Measurements from ENCODE around the gene TMEM214.

TMEM214 gene

GRCh38 chr2:27032495-27033252 is at the start of gene TMEM214:
Gene TMEM214 (plus strand): TSS chr2:27032965. CDS start chr2:27033016, 51 bp downstream.
- peak; percentile 94 for DNase-seq (ENCODE audit: low spot score)

- no peak for DNase-seq (ENCODE audit: low spot score)
These were observed 49.0 kb upstream of the TMEM214 start for GRCh38 chr2:26983746-26984145.

GRCh38 chr2:26985807-26986206 is 47.0 kb upstream of the TMEM214 start:
- DNase-seq (ENCODE audit: low spot score): no peak

- DNase-seq (ENCODE audit: low spot score): no peak
These were observed 46.2 kb upstream of the TMEM214 start for GRCh38 chr2:26986576-26986975.

- DNase-seq (ENCODE audit: low spot score): no peak
These were observed 44.5 kb upstream of the TMEM214 start for GRCh38 chr2:26988058-26988860.

GRCh38 chr2:26989156-26989555 is 43.6 kb upstream of the TMEM214 start:
- DNase-seq (ENCODE audit: low spot score): no peak

- DNase-seq (ENCODE audit: low spot score): peak; percentile 31
These were observed 41.0 kb upstream of the TMEM214 start for GRCh38 chr2:26991717-26992116.

GRCh38 chr2:26993768-26994167 is 39.0 kb upstream of the TMEM214 start:
- DNase-seq (ENCODE audit: low spot score): no peak

- DNase-seq (ENCODE audit: low spot score): no peak
These were observed 37.8 kb upstream of the TMEM214 start for GRCh38 chr2:26994983-26995382.

- DNase-seq (ENCODE audit: low spot score): no peak
These were observed 35.4 kb upstream of the TMEM214 start for GRCh38 chr2:26997394-26997793.

- DNase-seq (ENCODE audit: low spot score): no peak
These were observed 34.4 kb upstream of the TMEM214 start for GRCh38 chr2:26998323-26998722.

- no peak for DNase-seq (ENCODE audit: low spot score)
These were observed 32.5 kb upstream of the TMEM214 start for GRCh38 chr2:27000228-27000627.

GRCh38 chr2:27000995-27001394 is 31.8 kb upstream of the TMEM214 start:
- no peak for DNase-seq (ENCODE audit: low spot score)

- no peak for DNase-seq (ENCODE audit: low spot score)
These were observed 30.8 kb upstream of the TMEM214 start for GRCh38 chr2:27001950-27002349.

GRCh38 chr2:27003007-27003406 is 29.8 kb upstream of the TMEM214 start:
- DNase-seq (ENCODE audit: low spot score): no peak

- no peak for DNase-seq (ENCODE audit: low spot score)
These were observed 28.9 kb upstream of the TMEM214 start for GRCh38 chr2:27003857-27004256.

- DNase-seq (ENCODE audit: low spot score): no peak
These were observed 26.0 kb upstream of the TMEM214 start for GRCh38 chr2:27006602-27007415.

GRCh38 chr2:27007416-27008374 is 25.1 kb upstream of the TMEM214 start:
- DNase-seq (ENCODE audit: low spot score): no peak

GRCh38 chr2:27008678-27009077 is 24.1 kb upstream of the TMEM214 start:
- no peak for DNase-seq (ENCODE audit: low spot score)

GRCh38 chr2:27009083-27009482 is 23.7 kb upstream of the TMEM214 start:
- DNase-seq (ENCODE audit: low spot score): no peak

GRCh38 chr2:27009716-27010115 is 23.0 kb upstream of the TMEM214 start:
- DNase-seq (ENCODE audit: low spot score): no peak

All from HuH-7 (cell line).